Fibroblast of lung (primary cell): ENCODE measurements around the gene MCM10.

Source experiments
- EZH2 ChIP-seq: IDR thresholded peaks from 2 replicates; pipeline ENCODE4 v1.5.1; 2012; ENCODE audit warnings: low read length, control low read depth, mild to moderate bottlenecking; ENCODE audit errors: missing control alignments
- TF ChIP-seq, protein P1 (sequence below), 2 donors: IDR thresholded peaks in 1 of 2; conservative IDR thresholded peaks in 1 of 2; 1 replicate in 1 of 2; 2 replicates in 1 of 2; pipeline ENCODE4 v1.5.1; 2011 to 2012; ENCODE audit warnings: low read length in 2 of 2, control low read depth in 1 of 2, inconsistent platforms in 1 of 2, low read depth in 1 of 2, mild to moderate bottlenecking in 1 of 2

DNA sequence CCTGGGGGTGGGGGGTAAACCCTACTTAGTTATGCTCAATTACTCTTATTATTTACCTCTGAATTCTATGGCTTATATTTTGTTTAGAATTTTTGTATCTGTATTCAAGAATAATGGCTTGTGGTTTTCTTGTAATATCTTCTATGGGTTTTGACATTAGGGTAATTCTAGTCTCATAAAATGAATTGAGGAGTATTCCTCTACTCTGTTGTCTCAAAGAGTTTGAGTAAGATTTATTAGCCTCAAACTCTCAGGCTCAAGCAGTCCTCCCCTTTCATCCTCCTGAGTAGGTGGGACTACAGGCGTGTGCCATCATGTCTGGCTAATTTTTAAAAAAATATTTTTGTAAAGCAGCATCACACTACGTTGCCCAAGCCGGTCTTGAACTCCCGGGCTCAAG is 92.4 kb downstream of the MCM10 start:
- TF ChIP-seq EZH2, result no peak
- TF ChIP-seq, protein P1, sequence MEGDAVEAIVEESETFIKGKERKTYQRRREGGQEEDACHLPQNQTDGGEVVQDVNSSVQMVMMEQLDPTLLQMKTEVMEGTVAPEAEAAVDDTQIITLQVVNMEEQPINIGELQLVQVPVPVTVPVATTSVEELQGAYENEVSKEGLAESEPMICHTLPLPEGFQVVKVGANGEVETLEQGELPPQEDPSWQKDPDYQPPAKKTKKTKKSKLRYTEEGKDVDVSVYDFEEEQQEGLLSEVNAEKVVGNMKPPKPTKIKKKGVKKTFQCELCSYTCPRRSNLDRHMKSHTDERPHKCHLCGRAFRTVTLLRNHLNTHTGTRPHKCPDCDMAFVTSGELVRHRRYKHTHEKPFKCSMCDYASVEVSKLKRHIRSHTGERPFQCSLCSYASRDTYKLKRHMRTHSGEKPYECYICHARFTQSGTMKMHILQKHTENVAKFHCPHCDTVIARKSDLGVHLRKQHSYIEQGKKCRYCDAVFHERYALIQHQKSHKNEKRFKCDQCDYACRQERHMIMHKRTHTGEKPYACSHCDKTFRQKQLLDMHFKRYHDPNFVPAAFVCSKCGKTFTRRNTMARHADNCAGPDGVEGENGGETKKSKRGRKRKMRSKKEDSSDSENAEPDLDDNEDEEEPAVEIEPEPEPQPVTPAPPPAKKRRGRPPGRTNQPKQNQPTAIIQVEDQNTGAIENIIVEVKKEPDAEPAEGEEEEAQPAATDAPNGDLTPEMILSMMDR (conservative IDR thresholded peaks at IDR 0.05 in 1 of 2, IDR thresholded peaks at IDR 0.05 in 1 of 2; ENCODE audit: low read depth in 1 of 2, low read length in 2 of 2), result no peak
